Right lung (tissue), 5 donors: ENCODE results near the gene GKAP1. TPM values are rescaled to one million over a fixed set of nuclear protein-coding genes. Genes with fewer than 3 reads are reported as not detected.

Source experiments
- polyA plus RNA-seq, 5 donors: library from polyadenylated mRNA; unstranded; fragments of 120-200 nt; gene quantifications; one replicate each; pipeline versions ENCODE4 v1.2.1 to v1.2.3, GENCODE V29; 2013; ENCODE audit warnings: inconsistent platforms in 1 of 5, low replicate concordance in 1 of 5; ENCODE audit not compliant: insufficient read length in 5 of 5, insufficient read depth in 1 of 5

The GKAP1 gene
- polyA plus RNA-seq, 5 donors, result 12.4 to 17.1 (median 15.9) TPM

Other genes with a start within 250 kb of the GKAP1 start
- 1 to 10 TPM; 4.8 to 7.3 (median 6.2) TPM for gene IDNK, start 194.6 kb downstream of the GKAP1 start, polyA plus RNA-seq
- gene UBQLN1, start 109.8 kb downstream of the GKAP1 start, polyA plus RNA-seq, result 10 to 100 TPM; 81.5 to 98.1 (median 93.9) TPM
- 10 to 100 TPM; 12.9 to 22.5 (median 21.0) TPM for gene KIF27, start 103.7 kb upstream of the GKAP1 start, polyA plus RNA-seq
- 100 to 1,000 TPM; 760 to 975 (median 894) TPM for gene HNRNPK, start 162.4 kb upstream of the GKAP1 start, polyA plus RNA-seq
- gene RMI1, start 163.0 kb upstream of the GKAP1 start, polyA plus RNA-seq, result 10 to 100 TPM; 10.7 to 19.5 (median 15.2) TPM